PC-9 (cell line): ENCODE measurements around the gene CCL5. TPM values are rescaled to one million over a fixed set of nuclear protein-coding genes. Genes with fewer than 3 reads are reported as not detected.

Experiments
- BruUV-seq: library from RNA; stranded (reverse); fragments of 400-500 nt; replicated peaks from 2 replicates; lab custom pipeline; 2021; lab: Mats Ljungman, UMichigan
- CTCF ChIA-PET: fragments of 300-600 bp; sonication (Branson Sonifier 250); formaldehyde crosslinking; loops from one replicate; lab custom pipeline; 2022; ENCODE audit warnings: antibody characterized with exemption; lab: Charles Lee
- POLR2A ChIA-PET: fragments of 300-600 bp; sonication (Branson Sonifier 250); formaldehyde crosslinking; loops from one replicate; lab custom pipeline; 2022; ENCODE audit warnings: antibody characterized with exemption; ENCODE audit not compliant: unreplicated experiment; lab: Charles Lee
- DNase-seq, 2 experiments: peaks; one replicate each; pipeline versions ENCODE4 v3.0.0 to v3.0.0-alpha.2; 2015 to 2022; ENCODE audit warnings: mixed read lengths in 1 of 2
- H2AFZ ChIP-seq: fragments of 200-600 bp; sonication (generic); 2 replicates; pipeline ENCODE4 v1.8.1; 2017; ENCODE audit warnings: antibody characterized with exemption
- H3F3A ChIP-seq: fragments of 200-600 bp; sonication (generic); 2 replicates; pipeline ENCODE4 v1.8.1; 2017; ENCODE audit warnings: antibody characterized with exemption, mild to moderate bottlenecking, low read depth; ENCODE audit not compliant: insufficient read depth
- H3K27ac ChIP-seq: fragments of 200-600 bp; sonication (generic); 2 replicates; pipeline ENCODE4 v1.6.1; 2016; ENCODE audit warnings: mixed run types
- H3K27me3 ChIP-seq: fragments of 200-600 bp; sonication (generic); 2 replicates; pipeline ENCODE4 v1.6.1; 2016; ENCODE audit warnings: low read depth, mixed run types; ENCODE audit not compliant: insufficient read depth
- H3K36me3 ChIP-seq: fragments of 200-600 bp; sonication (generic); 2 replicates; pipeline ENCODE4 v1.6.1; 2016; ENCODE audit warnings: low read depth, mixed run types
- H3K4me1 ChIP-seq: fragments of 200-600 bp; sonication (generic); replicated peaks from 2 replicates; pipeline ENCODE4 v1.6.1; 2016; ENCODE audit warnings: mixed run types; ENCODE audit not compliant: insufficient read depth
- H3K4me2 ChIP-seq: fragments of 200-600 bp; sonication (generic); 2 replicates; pipeline ENCODE4 v1.6.1; 2017; ENCODE audit warnings: mixed run types
- H3K4me3 ChIP-seq: fragments of 200-600 bp; sonication (generic); 2 replicates; pipeline ENCODE4 v1.6.1; 2016; ENCODE audit warnings: mixed run types
- H3K79me2 ChIP-seq: fragments of 200-600 bp; sonication (generic); 2 replicates; pipeline ENCODE4 v1.6.1; 2017; ENCODE audit warnings: low read depth, mixed run types
- H3K9me2 ChIP-seq: fragments of 200-600 bp; sonication (generic); 2 replicates; pipeline ENCODE4 v1.8.1; 2017; ENCODE audit warnings: mild to moderate bottlenecking; ENCODE audit not compliant: insufficient read depth
- H3K9me3 ChIP-seq: fragments of 200-600 bp; sonication (generic); 2 replicates; pipeline ENCODE4 v1.8.1; 2016; ENCODE audit warnings: low read depth; ENCODE audit not compliant: insufficient read depth
- H4K20me1 ChIP-seq: fragments of 200-600 bp; sonication (generic); 2 replicates; pipeline ENCODE4 v1.8.1; 2017; ENCODE audit not compliant: insufficient read depth
- EZH2 ChIP-seq: fragments of 200-600 bp; sonication (generic); IDR thresholded peaks from 2 replicates; pipeline ENCODE4 v1.8.0; 2017; ENCODE audit warnings: antibody characterized with exemption, low read depth
- intact Hi-C: fragments of 100-400 bp; cut with micrococcal nuclease; formaldehyde crosslinking; loops from one replicate; pipeline ENCODE4 v1.10.0; 2022; ENCODE audit not compliant: unreplicated experiment
- total RNA-seq: library from RNA; stranded (reverse); gene quantifications from 2 replicates; pipeline ENCODE4 v1.2.3, GENCODE V29; 2021
- TF ChIP-seq, protein P1 (sequence below): fragments of 200-600 bp; sonication (generic); conservative IDR thresholded peaks from 2 replicates; pipeline ENCODE4 v1.6.1; 2017; ENCODE audit warnings: mixed run types, antibody characterized with exemption, mild to moderate bottlenecking, moderate library complexity

Gene CCL5
- total RNA-seq, 1 experiment from 2014 or later: not detected

DNA sequence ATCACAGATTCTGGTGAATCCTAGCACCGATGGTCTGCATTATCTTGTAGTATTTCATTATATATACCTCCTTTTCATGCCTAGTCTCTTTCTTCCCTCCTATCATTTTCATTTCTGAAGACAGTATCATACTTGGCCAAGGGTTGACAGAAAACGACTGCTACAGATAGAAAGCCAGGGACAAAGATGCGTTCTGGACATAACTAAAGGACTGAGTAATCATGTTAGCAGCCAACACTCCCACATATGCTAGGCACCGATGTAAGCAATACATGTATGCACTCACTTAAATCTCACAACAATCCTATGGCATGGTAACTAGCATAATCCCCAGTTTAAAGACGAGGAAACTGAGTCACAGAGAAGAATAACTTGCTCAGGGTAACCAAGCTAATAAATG is 27.5 kb upstream of the CCL5 start:
- POLR2A ChIA-PET: no interaction called here
- no peak overlapping the region for H3K27ac ChIP-seq
- intact Hi-C loops: no loop called here
- no peaks in the 10 kb centered on the region for H3K4me1 ChIP-seq
- CTCF ChIA-PET: no interaction called here
- TF ChIP-seq EZH2: no peak
- TF ChIP-seq, protein P1, sequence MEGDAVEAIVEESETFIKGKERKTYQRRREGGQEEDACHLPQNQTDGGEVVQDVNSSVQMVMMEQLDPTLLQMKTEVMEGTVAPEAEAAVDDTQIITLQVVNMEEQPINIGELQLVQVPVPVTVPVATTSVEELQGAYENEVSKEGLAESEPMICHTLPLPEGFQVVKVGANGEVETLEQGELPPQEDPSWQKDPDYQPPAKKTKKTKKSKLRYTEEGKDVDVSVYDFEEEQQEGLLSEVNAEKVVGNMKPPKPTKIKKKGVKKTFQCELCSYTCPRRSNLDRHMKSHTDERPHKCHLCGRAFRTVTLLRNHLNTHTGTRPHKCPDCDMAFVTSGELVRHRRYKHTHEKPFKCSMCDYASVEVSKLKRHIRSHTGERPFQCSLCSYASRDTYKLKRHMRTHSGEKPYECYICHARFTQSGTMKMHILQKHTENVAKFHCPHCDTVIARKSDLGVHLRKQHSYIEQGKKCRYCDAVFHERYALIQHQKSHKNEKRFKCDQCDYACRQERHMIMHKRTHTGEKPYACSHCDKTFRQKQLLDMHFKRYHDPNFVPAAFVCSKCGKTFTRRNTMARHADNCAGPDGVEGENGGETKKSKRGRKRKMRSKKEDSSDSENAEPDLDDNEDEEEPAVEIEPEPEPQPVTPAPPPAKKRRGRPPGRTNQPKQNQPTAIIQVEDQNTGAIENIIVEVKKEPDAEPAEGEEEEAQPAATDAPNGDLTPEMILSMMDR: no peak
- no peaks in the 10 kb centered on the region for H4K20me1 ChIP-seq
- H3K9me2 ChIP-seq: no peaks in the 10 kb centered on the region
- DNase-seq: no peak
- no peak overlapping the region for H2AFZ ChIP-seq
- no peaks in the 10 kb centered on the region for H3F3A ChIP-seq
- H3K79me2 ChIP-seq: no peaks in the 10 kb centered on the region
- no peak overlapping the region for H3K4me2 ChIP-seq
- H3K27me3 ChIP-seq: peaks cover 19% of the 10 kb centered on the region
- H3K9me3 ChIP-seq: no peaks in the 10 kb centered on the region
- H3K36me3 ChIP-seq: no peaks in the 10 kb centered on the region
- H3K4me3 ChIP-seq: no peak overlapping the region
- BruUV-seq: no TSS peak

- ChIA-PET POLR2A (no interaction called here), CTCF (no interaction called here)
- Histone ChIP-seq H3K27me3 (peaks cover 19% of the 10 kb centered on the region), H3K79me2 (no peaks in the 10 kb centered on the region), H3K9me3 (no peaks in the 10 kb centered on the region), H3K9me2 (no peaks in the 10 kb centered on the region), H3K36me3 (no peaks in the 10 kb centered on the region), H3K27ac (no peak overlapping the region), H2AFZ (no peak overlapping the region), H3F3A (no peaks in the 10 kb centered on the region), H3K4me2 (no peak overlapping the region), H4K20me1 (no peaks in the 10 kb centered on the region), H3K4me1 (no peaks in the 10 kb centered on the region), H3K4me3 (no peak overlapping the region)
- intact Hi-C loops: no loop called here
- TF ChIP-seq, protein P1: no peak
- no peak for TF ChIP-seq EZH2
- BruUV-seq: no TSS peak
- DNase-seq: no peak
These were observed 26.9 kb upstream of the CCL5 start for GRCh38 chr17:35906926-35907637.

DNA sequence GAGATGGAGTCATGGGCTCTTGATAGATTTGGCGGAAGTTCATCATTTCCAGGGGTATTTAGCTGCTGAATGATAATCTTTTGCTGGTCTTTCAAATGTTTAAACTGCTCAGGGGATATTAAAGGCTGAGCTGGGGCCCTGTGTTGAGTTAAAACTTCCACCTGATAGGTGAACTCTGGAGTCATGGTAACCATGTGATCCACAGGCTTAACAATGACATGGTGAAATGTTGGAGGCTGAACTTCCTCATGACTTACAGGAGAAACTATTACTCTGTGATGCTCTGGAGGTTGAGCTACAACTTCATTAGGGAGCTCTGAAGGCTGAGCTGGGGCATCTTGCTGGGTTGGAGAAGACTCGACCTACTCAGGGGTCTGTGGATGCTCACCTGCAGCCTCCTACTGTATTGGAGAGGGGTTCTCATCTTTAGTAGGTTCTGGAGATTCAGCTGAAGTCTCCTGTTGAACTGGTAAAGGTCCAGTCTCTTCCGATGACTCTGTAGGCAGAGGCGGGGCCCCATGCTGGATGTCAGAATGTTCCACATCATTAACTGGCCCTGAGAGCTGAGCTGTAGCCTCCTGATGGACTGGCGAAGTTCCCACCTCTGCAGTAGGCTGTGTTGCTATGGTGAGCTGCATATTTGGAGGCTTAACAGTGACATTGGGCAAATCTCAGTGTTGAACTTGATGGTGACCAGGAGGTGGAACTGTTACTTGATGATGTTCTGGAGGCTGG is 26.2 kb upstream of the CCL5 start:
- Histone ChIP-seq H3K27me3 (peaks cover 19% of the 10 kb centered on the region), H3K4me1 (no peaks in the 10 kb centered on the region), H2AFZ (no peak overlapping the region), H3K36me3 (no peaks in the 10 kb centered on the region), H3K27ac (no peak overlapping the region), H3K4me3 (no peak overlapping the region), H3K79me2 (no peaks in the 10 kb centered on the region), H3K9me3 (no peaks in the 10 kb centered on the region), H3K9me2 (no peaks in the 10 kb centered on the region), H4K20me1 (no peaks in the 10 kb centered on the region), H3K4me2 (no peak overlapping the region), H3F3A (no peaks in the 10 kb centered on the region)
- DNase-seq: no peak
- no TSS peak for BruUV-seq
- POLR2A ChIA-PET: no interaction called here
- intact Hi-C loops: no loop called here
- TF ChIP-seq EZH2: no peak
- TF ChIP-seq, protein P1: no peak
- CTCF ChIA-PET: no interaction called here
